Endometrium (tissue), 2 donors: ENCODE measurements around the gene IP6K3.

ENCODE experiments used
- FAIRE-seq: peaks from 2 replicates; lab custom pipeline; 2012; peaks lifted over from hg19 to GRCh38; lab: Jason Lieb, UNC
- donor health status: control.
- donor health status: control.

IP6K3 gene

GRCh38 chr6:33759887-33760629 is 13.4 kb upstream of the IP6K3 start:
- no peak for FAIRE-seq

GRCh38 chr6:33758815-33759216 is 12.1 kb upstream of the IP6K3 start:
- no peak for FAIRE-seq

- FAIRE-seq, result no peak
These were observed 11.2 kb upstream of the IP6K3 start for GRCh38 chr6:33757906-33758305.

GRCh38 chr6:33757113-33757512 is 10.4 kb upstream of the IP6K3 start:
- no peak for FAIRE-seq

- no peak for FAIRE-seq
These were observed 9.7 kb upstream of the IP6K3 start for GRCh38 chr6:33756211-33756954.

- FAIRE-seq, result no peak
These were observed 8.6 kb upstream of the IP6K3 start for GRCh38 chr6:33755070-33755869.

GRCh38 chr6:33754222-33754621 is 7.5 kb upstream of the IP6K3 start:
- no peak for FAIRE-seq

- no peak for FAIRE-seq
These were observed 5.9 kb upstream of the IP6K3 start for GRCh38 chr6:33752646-33753015.

GRCh38 chr6:33751771-33752645 is 5.3 kb upstream of the IP6K3 start:
- no peak for FAIRE-seq

GRCh38 chr6:33750244-33750991 is 3.7 kb upstream of the IP6K3 start:
- no peak for FAIRE-seq

- no peak for FAIRE-seq
These were observed 2.7 kb upstream of the IP6K3 start for GRCh38 chr6:33749401-33749800.

GRCh38 chr6:33748841-33749240 is 2.1 kb upstream of the IP6K3 start:
- FAIRE-seq, result no peak

- no peak for FAIRE-seq
These were observed 1.1 kb upstream of the IP6K3 start for GRCh38 chr6:33747823-33748222.

GRCh38 chr6:33746036-33746600 is 587 bp downstream of the IP6K3 start:
- FAIRE-seq, result no peak

- FAIRE-seq, result no peak
These were observed 1.2 kb downstream of the IP6K3 start for GRCh38 chr6:33745548-33745947.

- FAIRE-seq, result no peak
These were observed 1.7 kb downstream of the IP6K3 start for GRCh38 chr6:33744895-33745546.

GRCh38 chr6:33744001-33744848 is 2.5 kb downstream of the IP6K3 start:
- FAIRE-seq, result no peak

- no peak for FAIRE-seq
These were observed 3.9 kb downstream of the IP6K3 start for GRCh38 chr6:33742837-33743236.

GRCh38 chr6:33742092-33742491 is 4.6 kb downstream of the IP6K3 start:
- no peak for FAIRE-seq
